Measurements from ENCODE around the gene PAQR6. TPM values are rescaled to one million over a fixed set of nuclear protein-coding genes. Genes with fewer than 3 reads are reported as not detected.
A peak's percentile ranks its signal among the peaks of the same experiment; 100 is the strongest.

PAQR6 gene
- total and polyA plus RNA-seq, 10 of the 15 experiments (the other 5 are each of a cell fraction or from before 2014, with no cell fraction given), result 0.42 to 4.5 (median 1.3) TPM

DNA sequence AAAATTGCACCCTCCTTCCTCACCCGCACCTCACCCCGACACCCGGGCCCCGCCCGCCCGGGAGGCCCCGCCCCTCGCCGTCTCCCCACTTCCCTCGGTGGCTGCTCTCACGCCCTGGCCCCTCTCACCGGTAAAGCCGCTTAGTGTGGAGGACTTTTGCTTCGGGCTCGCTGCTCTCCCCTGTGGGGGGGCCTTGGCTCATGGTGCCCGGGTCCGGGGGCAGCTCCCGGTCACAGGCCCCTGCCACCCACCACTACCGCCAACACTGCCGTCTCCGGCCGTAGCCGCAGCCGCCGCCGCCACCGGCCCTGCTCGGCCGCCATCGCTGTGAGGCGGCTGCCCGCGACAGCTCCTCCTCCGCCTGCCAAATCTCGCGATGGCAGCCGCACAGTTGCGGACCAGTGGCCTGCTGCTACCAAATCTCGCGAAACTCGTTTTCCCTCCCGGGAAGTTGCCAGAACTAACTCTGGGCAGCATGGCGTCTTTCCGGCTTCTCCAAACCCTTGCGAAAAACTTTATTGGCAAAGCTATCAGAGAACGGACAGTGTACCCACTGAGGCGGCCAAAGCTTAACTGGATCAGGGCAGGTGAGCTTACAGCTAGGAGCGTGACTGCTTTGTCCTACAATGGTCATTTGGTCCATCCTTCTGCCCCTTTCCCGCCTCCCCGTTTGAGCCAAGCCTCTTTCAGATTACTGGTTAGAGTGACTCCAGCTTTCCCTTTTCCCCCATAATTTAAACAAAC, 34.8 kb upstream of the PAQR6 start, which contains the start of gene SMG5 (continued):
- TF ChIP-seq RELA (IDR thresholded peaks at IDR 0.05; ENCODE audit: borderline replicate concordance, partially characterized antibody), result peak; percentile 47
- peak; percentile 62 to 78; a peak in 3 of 4 replicates for TF ChIP-seq IKZF2 (IDR thresholded peaks at IDR 0.05)
- no peak for TF ChIP-seq SMC3 (IDR thresholded peaks at IDR 0.05; ENCODE audit: borderline replicate concordance, low read length)
- peak; percentile 72 for TF ChIP-seq HDAC6 (IDR thresholded peaks at IDR 0.05; ENCODE audit: unreplicated experiment)
- no peak for TF ChIP-seq NR2F1 (conservative IDR thresholded peaks at IDR 0.05)
- peak; percentile 47; the same call in 1 of the 2 replicates for TF ChIP-seq TCF7 (IDR thresholded peaks at IDR 0.05; ENCODE audit: borderline replicate concordance)
- TF ChIP-seq RUNX3 (IDR thresholded peaks at IDR 0.05; ENCODE audit: low read length), result peak; percentile 79
- peak; percentile 50; the same call in 1 of the 2 replicates for TF ChIP-seq ATF3 (IDR thresholded peaks at IDR 0.05; ENCODE audit: borderline replicate concordance, extremely low read depth, low read depth, low read length)
- no peak for TF ChIP-seq SREBF2 (IDR thresholded peaks at IDR 0.05; ENCODE audit: low read length)
- no peak for TF ChIP-seq USF1 (IDR thresholded peaks at IDR 0.05; ENCODE audit: borderline replicate concordance, extremely low read length, insufficient read depth, low read depth, low read length)
- peak; percentile 90; the same call in 1 of the 2 replicates for TF ChIP-seq SMAD5 (IDR thresholded peaks at IDR 0.05; ENCODE audit: low read depth)
- TF ChIP-seq TAF1 (IDR thresholded peaks at IDR 0.05; ENCODE audit: borderline replicate concordance, low read depth, low read length), result peak; percentile 93
- no peak for TF ChIP-seq CTCF (IDR thresholded peaks at IDR 0.05 in 2 of 3, conservative IDR thresholded peaks at IDR 0.05 in 1 of 3; ENCODE audit: control insufficient read depth in 2 of 3, extremely low read depth in 1 of 3, insufficient read depth in 1 of 3, low read depth in 3 of 3, low read length in 3 of 3)
- TF ChIP-seq ATF7 (IDR thresholded peaks at IDR 0.05; ENCODE audit: low read depth), result peak; percentile 67
- TF ChIP-seq, protein P1, sequence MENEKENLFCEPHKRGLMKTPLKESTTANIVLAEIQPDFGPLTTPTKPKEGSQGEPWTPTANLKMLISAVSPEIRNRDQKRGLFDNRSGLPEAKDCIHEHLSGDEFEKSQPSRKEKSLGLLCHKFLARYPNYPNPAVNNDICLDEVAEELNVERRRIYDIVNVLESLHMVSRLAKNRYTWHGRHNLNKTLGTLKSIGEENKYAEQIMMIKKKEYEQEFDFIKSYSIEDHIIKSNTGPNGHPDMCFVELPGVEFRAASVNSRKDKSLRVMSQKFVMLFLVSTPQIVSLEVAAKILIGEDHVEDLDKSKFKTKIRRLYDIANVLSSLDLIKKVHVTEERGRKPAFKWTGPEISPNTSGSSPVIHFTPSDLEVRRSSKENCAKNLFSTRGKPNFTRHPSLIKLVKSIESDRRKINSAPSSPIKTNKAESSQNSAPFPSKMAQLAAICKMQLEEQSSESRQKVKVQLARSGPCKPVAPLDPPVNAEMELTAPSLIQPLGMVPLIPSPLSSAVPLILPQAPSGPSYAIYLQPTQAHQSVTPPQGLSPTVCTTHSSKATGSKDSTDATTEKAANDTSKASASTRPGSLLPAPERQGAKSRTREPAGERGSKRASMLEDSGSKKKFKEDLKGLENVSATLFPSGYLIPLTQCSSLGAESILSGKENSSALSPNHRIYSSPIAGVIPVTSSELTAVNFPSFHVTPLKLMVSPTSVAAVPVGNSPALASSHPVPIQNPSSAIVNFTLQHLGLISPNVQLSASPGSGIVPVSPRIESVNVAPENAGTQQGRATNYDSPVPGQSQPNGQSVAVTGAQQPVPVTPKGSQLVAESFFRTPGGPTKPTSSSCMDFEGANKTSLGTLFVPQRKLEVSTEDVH (IDR thresholded peaks at IDR 0.05; ENCODE audit: low read depth, partially characterized antibody), result peak; percentile 78
- TF ChIP-seq RCOR1 (conservative IDR thresholded peaks at IDR 0.05; ENCODE audit: low read depth, low read length), result peak; percentile 100
- TF ChIP-seq CHD2 (IDR thresholded peaks at IDR 0.05; ENCODE audit: borderline replicate concordance, low read depth, low read length), result peak; percentile 100
- TF ChIP-seq WRNIP1 (IDR thresholded peaks at IDR 0.05; ENCODE audit: borderline replicate concordance, low read depth, low read length), result no peak
- TF ChIP-seq BMI1 (IDR thresholded peaks at IDR 0.05; ENCODE audit: borderline replicate concordance), result no peak
- TF ChIP-seq MXI1 (IDR thresholded peaks at IDR 0.05; ENCODE audit: low read depth, low read length), result peak; percentile 94
- TF ChIP-seq STAT1 (conservative IDR thresholded peaks at IDR 0.05), result peak; percentile 90; the same call in 1 of the 2 replicates
- TF ChIP-seq ZNF274 (IDR thresholded peaks at IDR 0.05; ENCODE audit: insufficient read depth, insufficient read length), result no peak
- peak; percentile 96 for TF ChIP-seq POLR2AphosphoS5 (IDR thresholded peaks at IDR 0.05; ENCODE audit: low read length)

All from GM12878 (cell line).